Kidney (tissue), 14 donors: ENCODE measurements around the gene RGSL1. TPM values are rescaled to one million over a fixed set of nuclear protein-coding genes. Genes with fewer than 3 reads are reported as not detected.

ENCODE experiments used
- DNase-seq, 5 donors: peaks; one replicate each; pipeline ENCODE4 v3.0.0-alpha.2; 2013 to 2020
- FAIRE-seq: peaks from 2 replicates; lab custom pipeline; 2012; peaks lifted over from hg19 to GRCh38; lab: Jason Lieb, UNC
- H3K27ac ChIP-seq, 2 donors: one replicate each; pipeline ENCODE4 v1.7.0; 2013; ENCODE audit warnings: low read depth in 2 of 2, low read length in 2 of 2, inconsistent platforms in 1 of 2
- H3K27me3 ChIP-seq: one replicate; pipeline ENCODE4 v1.7.1; 2013; ENCODE audit warnings: low read length, inconsistent platforms; ENCODE audit not compliant: control insufficient read depth, insufficient read depth
- H3K36me3 ChIP-seq, 3 donors: one replicate each; pipeline versions ENCODE4 v1.7.0 to v1.7.1; 2013; ENCODE audit warnings: low read length in 3 of 3, control low read depth in 1 of 3, inconsistent platforms in 1 of 3; ENCODE audit not compliant: insufficient read depth in 3 of 3, control insufficient read depth in 2 of 3
- H3K4me1 ChIP-seq, 3 donors: one replicate each; pipeline versions ENCODE4 v1.7.0 to v1.7.1; 2013; ENCODE audit warnings: low read length in 3 of 3, inconsistent platforms in 1 of 3, low read depth in 1 of 3; ENCODE audit not compliant: control insufficient read depth in 2 of 3, insufficient read depth in 2 of 3
- H3K4me3 ChIP-seq, 3 donors: one replicate each; pipeline versions ENCODE4 v1.7.0 to v1.8.1; 2013; ENCODE audit warnings: low read length in 3 of 3, control low read depth in 1 of 3, inconsistent platforms in 1 of 3
- H3K9ac ChIP-seq, 3 donors: one replicate each; pipeline versions ENCODE4 v1.7.0 to v1.7.1; 2013; ENCODE audit warnings: low read length in 3 of 3, control low read depth in 1 of 3, inconsistent platforms in 1 of 3
- H3K9me3 ChIP-seq, 3 donors: one replicate each; pipeline versions ENCODE4 v1.7.0 to v1.7.1; 2013; ENCODE audit warnings: low read length in 3 of 3, control low read depth in 1 of 3, inconsistent platforms in 1 of 3; ENCODE audit not compliant: control insufficient read depth in 2 of 3, insufficient read depth in 1 of 3
- CTCF ChIP-seq: IDR thresholded peaks from 3 replicates; pipeline ENCODE4 v1.5.1; 2012; ENCODE audit warnings: mild to moderate bottlenecking, moderate library complexity, borderline replicate concordance; ENCODE audit not compliant: insufficient read depth; ENCODE audit errors: extremely low read depth
- intact Hi-C: fragments of 100-400 bp; cut with DNase I; formaldehyde crosslinking; loops from one replicate; pipeline ENCODE4 v1.11.1; 2022
- polyA plus RNA-seq: library from polyadenylated mRNA; stranded (reverse); fragments of 350-450 nt; fragmentation: Illumina TruSeq; extraction: RNeasy Lipid Tissue Mini Kit (QIAGEN cat#74804); gene quantifications from one replicate; pipeline ENCODE4 v1.2.3, GENCODE V29; 2014; ENCODE audit warnings: low read depth, low replicate concordance; ENCODE audit not compliant: insufficient read depth
- total RNA-seq: library from RNA; stranded (reverse); fragmentation: NEBNext Ultra II Directional; extraction: Animal tissue kit (Norgen Biotek cat#: 25700); gene quantifications from one replicate; pipeline ENCODE4 v1.2.1, GENCODE V29; 2021
- donor health status: control.
- donor health status: control.
- donor health status: control.
- donor health status: control.
- donor health status: control.
- donor health status: DM: yes; HTN: yes; CAD: no.
- donor health status: Normal renal cell carcinoma (clear cell type).

RGSL1 gene
- total and polyA plus RNA-seq, 2 donors from 2014 or later: not detected

- no peak for FAIRE-seq
These were observed 19.5 kb upstream of the RGSL1 start for GRCh38 chr1:182430263-182431068.

GRCh38 chr1:182431278-182431677, 18.7 kb upstream of the RGSL1 start:
- Histone ChIP-seq H3K4me3 (no peak overlapping the region), H3K9ac (no peak overlapping the region), H3K36me3 (no peaks in the 10 kb centered on the region), H3K27me3 (no peaks in the 10 kb centered on the region), H3K4me1 (no peaks in the 10 kb centered on the region), H3K27ac (no peak overlapping the region), H3K9me3 (no peaks in the 10 kb centered on the region)
- FAIRE-seq (no peak), DNase-seq (no peak)
- no peak for TF ChIP-seq CTCF
- intact Hi-C loops: no loop called here

More at GRCh38 chr1:182430263-182431068, 19.5 kb upstream of the RGSL1 start:
- Histone ChIP-seq H3K9ac (no peak overlapping the region), H3K36me3 (no peaks in the 10 kb centered on the region), H3K27ac (no peak overlapping the region), H3K27me3 (no peaks in the 10 kb centered on the region), H3K4me1 (no peaks in the 10 kb centered on the region), H3K9me3 (no peaks in the 10 kb centered on the region), H3K4me3 (no peak overlapping the region)
- no peak for DNase-seq
- intact Hi-C loops: no loop called here
- no peak for TF ChIP-seq CTCF

GRCh38 chr1:182433580-182433979, 16.4 kb upstream of the RGSL1 start:
- no peak for TF ChIP-seq CTCF
- Histone ChIP-seq H3K27ac (no peak overlapping the region), H3K9me3 (no peaks in the 10 kb centered on the region), H3K9ac (no peak overlapping the region), H3K27me3 (no peaks in the 10 kb centered on the region), H3K4me1 (no peaks in the 10 kb centered on the region), H3K36me3 (no peaks in the 10 kb centered on the region), H3K4me3 (no peak overlapping the region)
- no peak for FAIRE-seq
- intact Hi-C loops: no loop called here
- DNase-seq: no peak
